ENCODE measurements around the gene DCAF17. TPM values are rescaled to one million over a fixed set of nuclear protein-coding genes. Genes with fewer than 3 reads are reported as not detected.
A peak's percentile ranks its signal among the peaks of the same experiment; 100 is the strongest.

The DCAF17 gene
- polyA plus RNA-seq, 1 donor, result 21.8 TPM

GRCh38 chr2:171451074-171451473 is 17.0 kb downstream of the DCAF17 start:
- Histone ChIP-seq H3K9me3 (ENCODE audit: control insufficient read depth, low read depth, low read length) (no peaks in the 10 kb centered on the region), H3K4me3 (ENCODE audit: low read length) (no peak overlapping the region), H3K36me3 (ENCODE audit: control insufficient read depth, insufficient read depth, low read length) (peaks cover 35% of the 10 kb centered on the region), H3K27me3 (ENCODE audit: control insufficient read depth, insufficient read depth, low read length) (no peaks in the 10 kb centered on the region), H3K27ac (ENCODE audit: low read length) (no peak overlapping the region), H3K4me1 (ENCODE audit: control insufficient read depth, insufficient read depth, low read length) (no peaks in the 10 kb centered on the region)
- no peak for DNase-seq

GRCh38 chr2:171452773-171453172 is 18.7 kb downstream of the DCAF17 start:
- no peaks in the 10 kb centered on the region for H3K9me3 ChIP-seq (ENCODE audit: control insufficient read depth, low read depth, low read length)
- no peak overlapping the region for H3K27ac ChIP-seq (ENCODE audit: low read length)
- 90% methylated on average over 2 of the region's 4 CpGs for WGBS (ENCODE audit: insufficient coverage, low lambda C conversion rate)
- no peaks in the 10 kb centered on the region for H3K4me1 ChIP-seq (ENCODE audit: control insufficient read depth, insufficient read depth, low read length)
- no peak overlapping the region for H3K4me3 ChIP-seq (ENCODE audit: low read length)
- peaks cover 33% of the 10 kb centered on the region for H3K36me3 ChIP-seq (ENCODE audit: control insufficient read depth, insufficient read depth, low read length)
- no peaks in the 10 kb centered on the region for H3K27me3 ChIP-seq (ENCODE audit: control insufficient read depth, insufficient read depth, low read length)
- DNase-seq, result no peak

- H3K9me3 ChIP-seq (ENCODE audit: control insufficient read depth, low read depth, low read length), result no peaks in the 10 kb centered on the region
- H3K27me3 ChIP-seq (ENCODE audit: control insufficient read depth, insufficient read depth, low read length), result no peaks in the 10 kb centered on the region
- DNase-seq, result no peak
- no peak overlapping the region for H3K27ac ChIP-seq (ENCODE audit: low read length)
- peaks cover 15% of the 10 kb centered on the region for H3K36me3 ChIP-seq (ENCODE audit: control insufficient read depth, insufficient read depth, low read length)
- H3K4me3 ChIP-seq (ENCODE audit: low read length), result no peak overlapping the region
- H3K4me1 ChIP-seq (ENCODE audit: control insufficient read depth, insufficient read depth, low read length), result no peaks in the 10 kb centered on the region
Measured at GRCh38 chr2:171459498-171459897, 25.5 kb downstream of the DCAF17 start.

GRCh38 chr2:171460537-171460936 is 26.5 kb downstream of the DCAF17 start:
- WGBS (ENCODE audit: insufficient coverage, low lambda C conversion rate), result no CpG with 5 or more reads among the region's 1 CpG

GRCh38 chr2:171469176-171469575 is 35.1 kb downstream of the DCAF17 start:
- Histone ChIP-seq H3K9me3 (ENCODE audit: control insufficient read depth, low read depth, low read length) (no peaks in the 10 kb centered on the region), H3K27me3 (ENCODE audit: control insufficient read depth, insufficient read depth, low read length) (no peaks in the 10 kb centered on the region), H3K36me3 (ENCODE audit: control insufficient read depth, insufficient read depth, low read length) (peaks cover 24% of the 10 kb centered on the region), H3K27ac (ENCODE audit: low read length) (no peak overlapping the region), H3K4me3 (ENCODE audit: low read length) (no peak overlapping the region), H3K4me1 (ENCODE audit: control insufficient read depth, insufficient read depth, low read length) (no peaks in the 10 kb centered on the region)
- WGBS (ENCODE audit: insufficient coverage, low lambda C conversion rate), result 100% methylated on average over 3 of the region's 4 CpGs
- no peak for DNase-seq

More at GRCh38 chr2:171460537-171460936, 26.5 kb downstream of the DCAF17 start:
- Histone ChIP-seq H3K4me3 (ENCODE audit: low read length) (no peak overlapping the region), H3K4me1 (ENCODE audit: control insufficient read depth, insufficient read depth, low read length) (no peaks in the 10 kb centered on the region), H3K27me3 (ENCODE audit: control insufficient read depth, insufficient read depth, low read length) (no peaks in the 10 kb centered on the region), H3K27ac (ENCODE audit: low read length) (no peak overlapping the region), H3K36me3 (ENCODE audit: control insufficient read depth, insufficient read depth, low read length) (peaks cover 12% of the 10 kb centered on the region), H3K9me3 (ENCODE audit: control insufficient read depth, low read depth, low read length) (no peaks in the 10 kb centered on the region)
- no peak for DNase-seq

- Histone ChIP-seq H3K27me3 (ENCODE audit: control insufficient read depth, insufficient read depth, low read length) (no peaks in the 10 kb centered on the region), H3K4me3 (ENCODE audit: low read length) (no peak overlapping the region), H3K27ac (ENCODE audit: low read length) (no peak overlapping the region), H3K36me3 (ENCODE audit: control insufficient read depth, insufficient read depth, low read length) (peaks cover 29% of the 10 kb centered on the region), H3K4me1 (ENCODE audit: control insufficient read depth, insufficient read depth, low read length) (no peaks in the 10 kb centered on the region), H3K9me3 (ENCODE audit: control insufficient read depth, low read depth, low read length) (no peaks in the 10 kb centered on the region)
- DNase-seq, result no peak
- WGBS (ENCODE audit: insufficient coverage, low lambda C conversion rate), result no CpG with 5 or more reads among the region's 5 CpGs
Measured at GRCh38 chr2:171470129-171470528, 36.1 kb downstream of the DCAF17 start.

- Histone ChIP-seq H3K4me3 (ENCODE audit: low read length) (no peak overlapping the region), H3K9me3 (ENCODE audit: control insufficient read depth, low read depth, low read length) (no peaks in the 10 kb centered on the region), H3K27me3 (ENCODE audit: control insufficient read depth, insufficient read depth, low read length) (no peaks in the 10 kb centered on the region), H3K27ac (ENCODE audit: low read length) (no peak overlapping the region), H3K36me3 (ENCODE audit: control insufficient read depth, insufficient read depth, low read length) (peaks cover 21% of the 10 kb centered on the region), H3K4me1 (ENCODE audit: control insufficient read depth, insufficient read depth, low read length) (no peaks in the 10 kb centered on the region)
- DNase-seq, result no peak
- WGBS (ENCODE audit: insufficient coverage, low lambda C conversion rate), result 60% methylated on average over 1 of the region's 1 CpG
Measured at GRCh38 chr2:171475979-171476378, 42.0 kb downstream of the DCAF17 start.

- H3K4me3 ChIP-seq (ENCODE audit: low read length), result no peak overlapping the region
- no peak overlapping the region for H3K27ac ChIP-seq (ENCODE audit: low read length)
- no peaks in the 10 kb centered on the region for H3K27me3 ChIP-seq (ENCODE audit: control insufficient read depth, insufficient read depth, low read length)
- H3K4me1 ChIP-seq (ENCODE audit: control insufficient read depth, insufficient read depth, low read length), result no peaks in the 10 kb centered on the region
- WGBS (ENCODE audit: insufficient coverage, low lambda C conversion rate), result no CpG with 5 or more reads among the region's 1 CpG
- peak in 1 of 2 donors; percentile 19 for DNase-seq
- H3K36me3 ChIP-seq (ENCODE audit: control insufficient read depth, insufficient read depth, low read length), result peaks cover 20% of the 10 kb centered on the region
- H3K9me3 ChIP-seq (ENCODE audit: control insufficient read depth, low read depth, low read length), result no peaks in the 10 kb centered on the region
Measured at GRCh38 chr2:171478345-171478744, 44.3 kb downstream of the DCAF17 start.

GRCh38 chr2:171479154-171479814 is 45.3 kb downstream of the DCAF17 start:
- Histone ChIP-seq H3K4me3 (ENCODE audit: low read length) (no peak overlapping the region), H3K4me1 (ENCODE audit: control insufficient read depth, insufficient read depth, low read length) (no peaks in the 10 kb centered on the region), H3K27me3 (ENCODE audit: control insufficient read depth, insufficient read depth, low read length) (no peaks in the 10 kb centered on the region), H3K36me3 (ENCODE audit: control insufficient read depth, insufficient read depth, low read length) (peaks cover 15% of the 10 kb centered on the region), H3K9me3 (ENCODE audit: control insufficient read depth, low read depth, low read length) (no peaks in the 10 kb centered on the region), H3K27ac (ENCODE audit: low read length) (no peak overlapping the region)
- 100% methylated on average over 2 of the region's 3 CpGs for WGBS (ENCODE audit: insufficient coverage, low lambda C conversion rate)
- no peak for DNase-seq

GRCh38 chr2:171480908-171481307 is 46.9 kb downstream of the DCAF17 start:
- H3K4me1 ChIP-seq (ENCODE audit: control insufficient read depth, insufficient read depth, low read length), result no peaks in the 10 kb centered on the region
- no peaks in the 10 kb centered on the region for H3K27me3 ChIP-seq (ENCODE audit: control insufficient read depth, insufficient read depth, low read length)
- H3K4me3 ChIP-seq (ENCODE audit: low read length), result no peak overlapping the region
- H3K36me3 ChIP-seq (ENCODE audit: control insufficient read depth, insufficient read depth, low read length), result peaks cover 8% of the 10 kb centered on the region
- no peak overlapping the region for H3K27ac ChIP-seq (ENCODE audit: low read length)
- no CpG with 5 or more reads among the region's 1 CpG for WGBS (ENCODE audit: insufficient coverage, low lambda C conversion rate)
- DNase-seq, result no peak
- H3K9me3 ChIP-seq (ENCODE audit: control insufficient read depth, low read depth, low read length), result no peaks in the 10 kb centered on the region

- no peaks in the 10 kb centered on the region for H3K27me3 ChIP-seq (ENCODE audit: control insufficient read depth, insufficient read depth, low read length)
- H3K27ac ChIP-seq (ENCODE audit: low read length), result no peak overlapping the region
- no peak overlapping the region for H3K4me3 ChIP-seq (ENCODE audit: low read length)
- H3K36me3 ChIP-seq (ENCODE audit: control insufficient read depth, insufficient read depth, low read length), result peaks cover 8% of the 10 kb centered on the region
- no peaks in the 10 kb centered on the region for H3K4me1 ChIP-seq (ENCODE audit: control insufficient read depth, insufficient read depth, low read length)
- no peaks in the 10 kb centered on the region for H3K9me3 ChIP-seq (ENCODE audit: control insufficient read depth, low read depth, low read length)
- DNase-seq, result no peak
Measured at GRCh38 chr2:171482308-171482707, 48.3 kb downstream of the DCAF17 start.
